Gastrocnemius medialis (tissue), 4 donors: ENCODE data around the gene GPRIN1. TPM values are rescaled to one million over a fixed set of nuclear protein-coding genes. Genes with fewer than 3 reads are reported as not detected.

Experiments used
- ATAC-seq, 2 donors: fragments of 150-250 bp; one replicate each; pipeline ENCODE4 v1.9.1; 2016
- DNase-seq, 2 donors: peaks; one replicate each; pipeline ENCODE4 v3.0.0-alpha.2; 2019
- H3K27ac ChIP-seq, 4 donors: fragments of 200-600 bp; sonication (generic); 1 replicate in 1 of 4; 2 replicates in 3 of 4; pipeline ENCODE4 v1.5.1; 2016 to 2018; ENCODE audit warnings: mild to moderate bottlenecking in 2 of 4, moderate library complexity in 1 of 4
- H3K27me3 ChIP-seq, 3 donors: fragments of 200-600 bp; sonication (generic) in 2 of 3; 1 replicate in 1 of 3; 2 replicates in 2 of 3; pipeline versions ENCODE4 v1.5.1 to v1.6.0; 2016 to 2019; ENCODE audit warnings: mild to moderate bottlenecking in 1 of 3, moderate library complexity in 1 of 3
- H3K36me3 ChIP-seq, 2 donors: fragments of 200-600 bp; sonication (generic) in 1 of 2; one replicate each; pipeline ENCODE4 v1.5.1; 2017 to 2018
- H3K4me1 ChIP-seq, 2 donors: fragments of 200-600 bp; sonication (generic) in 1 of 2; one replicate each; pipeline ENCODE4 v1.5.1; 2016 to 2017; ENCODE audit warnings: mild to moderate bottlenecking in 2 of 2
- H3K4me3 ChIP-seq, 4 donors: fragments of 200-600 bp; sonication (generic) in 3 of 4; 1 replicate in 1 of 4; 2 replicates in 3 of 4; pipeline ENCODE4 v1.5.1; 2016 to 2019; ENCODE audit warnings: mild to moderate bottlenecking in 2 of 4
- H3K9me3 ChIP-seq, 3 donors: fragments of 200-600 bp; sonication (generic) in 2 of 3; 1 replicate in 1 of 3; 2 replicates in 2 of 3; pipeline ENCODE4 v1.5.1; 2016 to 2019
- CTCF ChIP-seq, 5 experiments: fragments of 450-650 bp in 3 of 5; fragments of 200-600 bp in 2 of 5; sonication (generic) in 2 of 5; IDR thresholded peaks in 4 of 5; conservative IDR thresholded peaks in 1 of 5; 1 replicate in 4 of 5; 2 replicates in 1 of 5; pipeline ENCODE4 v1.5.1; 2016 to 2019; ENCODE audit warnings: antibody characterized with exemption in 5 of 5, mild to moderate bottlenecking in 3 of 5, moderate library complexity in 3 of 5
- POLR2A ChIP-seq, 2 donors: fragments of 450-650 bp; IDR thresholded peaks; one replicate each; pipeline ENCODE4 v1.6.1; 2017; ENCODE audit warnings: antibody characterized with exemption in 2 of 2, mild to moderate bottlenecking in 2 of 2, moderate library complexity in 2 of 2
- in situ Hi-C, 4 donors: fragments of 200-750 bp; cut with MboI; loops; one replicate each; pipeline versions ENCODE4 v1.15.0 to v1.8.0; 2017; ENCODE audit warnings: low sequenced_read_pairs in 4 of 4
- intact Hi-C: fragments of 100-400 bp; cut with DNase I; formaldehyde crosslinking; loops from one replicate; pipeline ENCODE4 v1.15.1; 2023; ENCODE audit warnings: low total_unique reads
- total RNA-seq, 4 donors: library from RNA; depleted of rRNA; stranded (reverse); fragments of >200 nt; gene quantifications; one replicate each; pipeline versions ENCODE4 v1.1.0 to v1.2.3, GENCODE V29; 2016

Gene GPRIN1
- total RNA-seq, 4 donors from 2014 or later, result 0.35 to 0.78 (median 0.47) TPM

GRCh38 chr5:176624142-176624541, 14.2 kb upstream of the GPRIN1 start:
- DNase-seq, result no peak
- in situ Hi-C loops, result no loop called here

GRCh38 chr5:176621661-176622079, 11.7 kb upstream of the GPRIN1 start:
- peaks cover 22 to 34% (median 32%) of the 10 kb centered on the region in 3 donors for H3K27me3 ChIP-seq
- TF ChIP-seq POLR2A (IDR thresholded peaks at IDR 0.05), result peak in 1 of 2 donors; percentile 37
- no peak for TF ChIP-seq CTCF (IDR thresholded peaks at IDR 0.05 in 4 of 5, conservative IDR thresholded peaks at IDR 0.05 in 1 of 5)
- DNase-seq (peak; percentile 36 to 45), ATAC-seq (peak; percentile 62 to 91)
- peak overlapping the region in 2 of 4 donors; percentile 25 to 47 for H3K27ac ChIP-seq
- no peak overlapping the region for H3K4me3 ChIP-seq
- in situ Hi-C loops, result no loop called here
- H3K4me1 ChIP-seq, result peaks cover 27% of the 10 kb centered on the region in 2 donors
- H3K9me3 ChIP-seq, result no peaks in the 10 kb centered on the region
- no peaks in the 10 kb centered on the region for H3K36me3 ChIP-seq
- intact Hi-C loops, result no loop called here

More at GRCh38 chr5:176624142-176624541, 14.2 kb upstream of the GPRIN1 start:
- no peak for ATAC-seq
- Histone ChIP-seq H3K4me1 (peaks cover 26 to 27% of the 10 kb centered on the region in 2 donors), H3K9me3 (no peaks in the 10 kb centered on the region), H3K27ac (no peak overlapping the region), H3K36me3 (no peaks in the 10 kb centered on the region), H3K4me3 (no peak overlapping the region), H3K27me3 (peaks cover 21 to 40% (median 30%) of the 10 kb centered on the region in 3 donors)
- intact Hi-C loops, result no loop called here
- TF ChIP-seq CTCF (IDR thresholded peaks at IDR 0.05 in 4 of 5, conservative IDR thresholded peaks at IDR 0.05 in 1 of 5) (no peak), POLR2A (IDR thresholded peaks at IDR 0.05) (no peak)

GRCh38 chr5:176620333-176620981, 10.5 kb upstream of the GPRIN1 start:
- Histone ChIP-seq H3K27me3 (peaks cover 22 to 34% (median 32%) of the 10 kb centered on the region in 3 donors), H3K4me1 (peaks cover 27% of the 10 kb centered on the region in 2 donors), H3K4me3 (peak overlapping the region in 2 of 4 donors; percentile 14 to 40), H3K9me3 (no peaks in the 10 kb centered on the region), H3K27ac (no peak overlapping the region), H3K36me3 (no peaks in the 10 kb centered on the region)
- peak in 1 of 2 donors; percentile 25 for DNase-seq
- in situ Hi-C loops, result no loop called here
- TF ChIP-seq CTCF (IDR thresholded peaks at IDR 0.05 in 4 of 5, conservative IDR thresholded peaks at IDR 0.05 in 1 of 5), result no peak
- TF ChIP-seq POLR2A (IDR thresholded peaks at IDR 0.05), result no peak
- intact Hi-C loops, result no loop called here
- peak in 1 of 2 donors; percentile 51 for ATAC-seq

GRCh38 chr5:176619569-176620332, 9.8 kb upstream of the GPRIN1 start:
- ATAC-seq, result no peak
- H3K27me3 ChIP-seq, result peaks cover 22 to 37% (median 32%) of the 10 kb centered on the region in 3 donors

More at GRCh38 chr5:176619569-176620332, 9.8 kb upstream of the GPRIN1 start:
- no peak for DNase-seq
- no peak overlapping the region for H3K27ac ChIP-seq
- in situ Hi-C loops, result no loop called here
- no peaks in the 10 kb centered on the region for H3K36me3 ChIP-seq
- TF ChIP-seq CTCF (IDR thresholded peaks at IDR 0.05 in 4 of 5, conservative IDR thresholded peaks at IDR 0.05 in 1 of 5) (no peak), POLR2A (IDR thresholded peaks at IDR 0.05) (no peak)
- intact Hi-C loops, result no loop called here
- no peaks in the 10 kb centered on the region for H3K9me3 ChIP-seq
- H3K4me3 ChIP-seq, result peak overlapping the region in 3 of 4 donors; percentile 15 to 40 (median 29)
- peaks cover 27% of the 10 kb centered on the region in 2 donors for H3K4me1 ChIP-seq
